SK-N-SH (cell line): ENCODE data around the gene QSER1. TPM values are rescaled to one million over a fixed set of nuclear protein-coding genes. Genes with fewer than 3 reads are reported as not detected.

Experiments used
- CTCF ChIA-PET: fragments of 300-600, 350-600 bp; formaldehyde crosslinking; extraction: SDS; loops from one replicate; lab custom pipeline; 2021; lab: Yijun Ruan, JAX
- POLR2A ChIA-PET: fragments of 350-600 bp; sonication (Branson Sonifier 250); formaldehyde crosslinking; extraction: SDS; loops from one replicate; lab custom pipeline; 2020; ENCODE audit warnings: antibody characterized with exemption, inconsistent platforms; lab: Yijun Ruan, JAX
- DNase-seq: peaks from one replicate; pipeline ENCODE4 v3.0.0; 2012
- H2AFZ ChIP-seq: fragments of 200-600 bp; sonication (generic); 2 replicates; pipeline ENCODE4 v1.8.1; 2016; ENCODE audit warnings: antibody characterized with exemption, mild to moderate bottlenecking, low read depth
- H3F3A ChIP-seq: fragments of 200-600 bp; sonication (generic); replicated peaks from 2 replicates; pipeline ENCODE3; 2016; ENCODE audit warnings: antibody characterized with exemption, mild to moderate bottlenecking; ENCODE audit not compliant: insufficient read depth
- H3K27ac ChIP-seq, 2 experiments: fragments of 200-500 bp in 1 of 2; fragments of 200-600 bp in 1 of 2; sonication (Bioruptor generic) in 1 of 2; sonication (generic), shearing (Covaris generic) in 1 of 2; 2 replicates each; pipeline versions ENCODE4 v1.5.1 to v1.6.1; 2014 to 2016; ENCODE audit warnings: low read depth in 2 of 2, inconsistent platforms in 1 of 2, low read length in 1 of 2, mild to moderate bottlenecking in 1 of 2, mixed read lengths in 1 of 2
- H3K27me3 ChIP-seq: fragments of 200-600 bp; sonication (generic), shearing (Covaris generic); 2 replicates; pipeline ENCODE4 v1.6.1; 2016; ENCODE audit warnings: mixed run types; ENCODE audit not compliant: insufficient read depth
- H3K36me3 ChIP-seq, 2 experiments: fragments of 200-500 bp in 1 of 2; fragments of 200-600 bp in 1 of 2; sonication (Bioruptor generic) in 1 of 2; sonication (generic) in 1 of 2; replicated peaks in 1 of 2; 2 replicates each; pipeline versions ENCODE3 to v1.5.1; 2014 to 2016; ENCODE audit warnings: low read length in 1 of 2, mild to moderate bottlenecking in 1 of 2; ENCODE audit not compliant: insufficient read depth in 2 of 2, control insufficient read depth in 1 of 2
- H3K4me1 ChIP-seq, 2 experiments: fragments of 200-500 bp in 1 of 2; fragments of 200-600 bp in 1 of 2; sonication (Bioruptor generic) in 1 of 2; sonication (generic), shearing (Covaris generic) in 1 of 2; 2 replicates each; pipeline versions ENCODE4 v1.5.1 to v1.6.1; 2014 to 2016; ENCODE audit warnings: low read depth in 1 of 2, low read length in 1 of 2, mixed run types in 1 of 2; ENCODE audit not compliant: insufficient read depth in 2 of 2, control insufficient read depth in 1 of 2
- H3K4me2 ChIP-seq: fragments of 200-600 bp; sonication (generic), shearing (Covaris generic); 2 replicates; pipeline ENCODE4 v1.6.1; 2017; ENCODE audit warnings: mixed run types
- H3K4me3 ChIP-seq, 2 experiments: fragments of 200-500 bp in 1 of 2; fragments of 200-600 bp in 1 of 2; sonication (Bioruptor generic) in 1 of 2; sonication (generic), shearing (Covaris generic) in 1 of 2; 2 replicates each; pipeline versions ENCODE4 v1.5.1 to v1.8.1; 2014 to 2016; ENCODE audit warnings: low read depth in 2 of 2, inconsistent platforms in 1 of 2, low read length in 1 of 2, mild to moderate bottlenecking in 1 of 2, mixed read lengths in 1 of 2, moderate library complexity in 1 of 2
- H3K79me2 ChIP-seq: fragments of 200-600 bp; sonication (generic); 2 replicates; pipeline ENCODE4 v1.8.1; 2017; ENCODE audit warnings: mild to moderate bottlenecking; ENCODE audit not compliant: insufficient read depth
- H3K9ac ChIP-seq: fragments of 200-600 bp; sonication (generic); 2 replicates; pipeline ENCODE4 v1.6.1; 2017; ENCODE audit warnings: mixed run types
- H3K9me2 ChIP-seq: fragments of 200-600 bp; sonication (generic); 2 replicates; pipeline ENCODE4 v1.6.1; 2017; ENCODE audit warnings: mixed run types
- H3K9me3 ChIP-seq: fragments of 200-600 bp; sonication (generic); 2 replicates; pipeline ENCODE4 v1.6.1; 2017; ENCODE audit warnings: mixed run types, mild to moderate bottlenecking, moderate library complexity
- H4K20me1 ChIP-seq: fragments of 200-600 bp; sonication (generic); 2 replicates; pipeline ENCODE4 v1.6.1; 2017; ENCODE audit warnings: mild to moderate bottlenecking, mixed run types; ENCODE audit not compliant: insufficient read depth
- CTCF ChIP-seq: fragments of 200-600 bp; sonication (generic); IDR thresholded peaks from 2 replicates; pipeline ENCODE4 v1.6.1; 2017; ENCODE audit warnings: antibody characterized with exemption, mild to moderate bottlenecking, moderate library complexity
- ELF1 ChIP-seq: IDR thresholded peaks from 2 replicates; pipeline ENCODE4 v1.4.0; 2012
- EP300 ChIP-seq, 2 experiments: IDR thresholded peaks; 2 replicates each; pipeline versions ENCODE4 v1.4.0 to v1.6.1; 2012; ENCODE audit warnings: borderline replicate concordance in 1 of 2, low read depth in 1 of 2, low read length in 1 of 2
- FOXM1 ChIP-seq: IDR thresholded peaks from 2 replicates; pipeline ENCODE4 v1.4.0; 2012; ENCODE audit warnings: low read depth, mild to moderate bottlenecking
- GABPA ChIP-seq: IDR thresholded peaks from 2 replicates; pipeline ENCODE4 v1.4.0; 2012; ENCODE audit warnings: low read depth, mild to moderate bottlenecking
- GATA2 ChIP-seq: sonication (generic); formaldehyde crosslinking; IDR thresholded peaks from 2 replicates; pipeline ENCODE4 v1.5.0; 2020; ENCODE audit warnings: mild to moderate bottlenecking, missing genetic modification reagents
- JUND ChIP-seq: IDR thresholded peaks from 2 replicates; pipeline ENCODE4 v1.4.0; 2012
- MEF2A ChIP-seq: IDR thresholded peaks from 2 replicates; pipeline ENCODE4 v1.4.0; 2012; ENCODE audit warnings: low read depth, borderline replicate concordance
- MXI1 ChIP-seq: IDR thresholded peaks from 2 replicates; pipeline ENCODE4 v1.6.1; 2012; ENCODE audit warnings: mild to moderate bottlenecking, low read depth, low read length, improper control_type of control experiment
- NRF1 ChIP-seq: IDR thresholded peaks from 2 replicates; pipeline ENCODE4 v1.6.1; 2012; ENCODE audit warnings: low read depth, mild to moderate bottlenecking, low read length
- POLR2AphosphoS5 ChIP-seq: IDR thresholded peaks from 2 replicates; pipeline ENCODE4 v1.6.1; 2012; ENCODE audit warnings: low read depth, low read length
- RFX5 ChIP-seq: IDR thresholded peaks from 2 replicates; pipeline ENCODE4 v1.6.1; 2012; ENCODE audit warnings: mild to moderate bottlenecking, improper control_type of control experiment, low read length
- RXRA ChIP-seq: IDR thresholded peaks from 2 replicates; pipeline ENCODE4 v1.4.0; 2012; ENCODE audit warnings: low read depth, mild to moderate bottlenecking, borderline replicate concordance
- SIN3A ChIP-seq: IDR thresholded peaks from 2 replicates; pipeline ENCODE4 v1.6.1; 2012; ENCODE audit warnings: low read depth, mild to moderate bottlenecking, low read length, moderate library complexity, borderline replicate concordance
- SMC3 ChIP-seq: IDR thresholded peaks from 2 replicates; pipeline ENCODE4 v1.6.1; 2012; ENCODE audit warnings: low read depth, low read length, improper control_type of control experiment
- TAF1 ChIP-seq: IDR thresholded peaks from 2 replicates; pipeline ENCODE4 v1.6.1; 2012; ENCODE audit warnings: low read depth, mild to moderate bottlenecking, low read length, moderate library complexity, borderline replicate concordance
- TCF12 ChIP-seq: IDR thresholded peaks from 2 replicates; pipeline ENCODE4 v1.4.0; 2012
- USF2 ChIP-seq: fragments of 150-350 bp; IDR thresholded peaks from 2 replicates; pipeline ENCODE4 v1.6.1; 2017; ENCODE audit warnings: antibody characterized with exemption, low read length, low read depth, borderline replicate concordance
- WGBS: methylation state at CpG from one replicate; pipeline ENCODE4 v1.1.6; 2017; ENCODE audit warnings: low lambda C conversion rate; 5-methylcytosine and 5-hydroxymethylcytosine counted together
- polyA plus RNA-seq, 3 experiments: library from polyadenylated mRNA; depleted of rRNA; stranded (reverse); fragments of >200 nt; gene quantifications; 2 replicates each; pipeline ENCODE4 v1.2.3, GENCODE V29; 2012
- TF ChIP-seq, protein P1 (sequence below): IDR thresholded peaks from 2 replicates; pipeline ENCODE4 v1.6.1; 2012; ENCODE audit warnings: mild to moderate bottlenecking, low read depth, low read length, moderate library complexity
- TF ChIP-seq, protein P2 (sequence below): IDR thresholded peaks from 2 replicates; pipeline ENCODE4 v1.4.0; 2012; ENCODE audit warnings: low read depth, borderline replicate concordance
- TF ChIP-seq, protein P3 (sequence below): IDR thresholded peaks from 2 replicates; pipeline ENCODE4 v1.4.0; 2012; ENCODE audit warnings: low read depth, borderline replicate concordance
- TF ChIP-seq, protein P4 (sequence below): IDR thresholded peaks from 2 replicates; pipeline ENCODE4; 2012
- TF ChIP-seq, protein P5 (sequence below): IDR thresholded peaks from 2 replicates; pipeline ENCODE4 v1.4.0; 2012; ENCODE audit warnings: low read depth

Gene QSER1
- polyA plus RNA-seq, 1 of the 3 experiments (the other 2 are of a cell fraction) = 4.2 TPM

DNA sequence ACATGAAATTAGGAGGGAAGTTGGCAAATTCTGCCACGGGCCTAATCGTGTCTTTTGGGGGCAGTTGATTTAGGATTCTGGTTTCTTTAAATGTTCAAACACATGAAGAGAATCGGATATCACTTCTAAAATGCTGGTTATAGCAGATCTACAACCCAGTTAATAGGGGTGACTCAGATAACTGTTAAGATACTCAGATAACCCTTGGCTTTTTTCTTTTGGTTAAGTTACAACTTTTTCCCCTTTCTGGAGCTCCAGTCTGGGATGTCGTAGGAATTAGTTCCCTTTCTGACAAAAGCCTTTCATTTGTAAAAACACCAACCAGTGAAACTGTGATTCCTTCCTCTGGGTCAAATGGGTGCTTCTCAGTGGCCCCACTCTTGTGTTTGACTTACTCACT, 124.0 kb downstream of the QSER1 start:
- DNase-seq = no peak
- Histone ChIP-seq H2AFZ (peak overlapping the region; percentile 70; the same call in 1 of the 2 replicates), H3K9me2 (no peaks in the 10 kb centered on the region), H3K36me3 (no peaks in the 10 kb centered on the region), H3K27me3 (no peaks in the 10 kb centered on the region), H4K20me1 (no peaks in the 10 kb centered on the region), H3K9me3 (no peaks in the 10 kb centered on the region), H3K79me2 (peaks cover 45% of the 10 kb centered on the region; the same call in 1 of the 2 replicates), H3K9ac (peak overlapping the region; percentile 41; the same call in 1 of the 2 replicates), H3K4me2 (peak overlapping the region; percentile 77), H3K27ac (peak overlapping the region; percentile 40 to 47; a peak in 3 of 4 replicates), H3K4me3 (peak overlapping the region; percentile 65 to 81; a peak in 3 of 4 replicates), H3F3A (peaks cover 20% of the 10 kb centered on the region), H3K4me1 (peaks cover 5 to 23% of the 10 kb centered on the region in 2 experiments; a peak in 3 of 4 replicates)
- 25% methylated on average over 4 of the region's 4 CpGs for WGBS
- ChIA-PET CTCF (interaction anchor here (0.5 to 2.7 kb wide), 4 partner anchors 11 to 193 kb away, joined by 3 to 14 read pairs (median 3); no protein-coding TSS in a partner anchor), POLR2A (interaction anchor here (1.7 kb wide), 1 partner anchor 23 kb away, joined by 6 read pairs; the partner anchor contains the start of gene TCP11L1)
- TF ChIP-seq ELF1 (no peak), EP300 (IDR thresholded peaks at IDR 0.05; ENCODE audit: borderline replicate concordance in 1 of 2, low read depth in 1 of 2, low read length in 1 of 2) (peak in 1 of 2 experiments; percentile 49; a peak in 1 of 4 replicates), NRF1 (no peak), MEF2A (no peak), SIN3A (no peak), RFX5 (no peak), FOXM1 (no peak), MXI1 (no peak), POLR2AphosphoS5 (0 out of 2 replicates have a peak, but pooled peaks have one; percentile 10), TCF12 (no peak; the same call in none of the 2 replicates), GABPA (no peak), GATA2 (no peak), RXRA (no peak), USF2 (no peak), TAF1 (no peak), SMC3 (no peak), CTCF (no peak), JUND (peak; percentile 33; the same call in 1 of the 2 replicates)
- TF ChIP-seq, protein P1, sequence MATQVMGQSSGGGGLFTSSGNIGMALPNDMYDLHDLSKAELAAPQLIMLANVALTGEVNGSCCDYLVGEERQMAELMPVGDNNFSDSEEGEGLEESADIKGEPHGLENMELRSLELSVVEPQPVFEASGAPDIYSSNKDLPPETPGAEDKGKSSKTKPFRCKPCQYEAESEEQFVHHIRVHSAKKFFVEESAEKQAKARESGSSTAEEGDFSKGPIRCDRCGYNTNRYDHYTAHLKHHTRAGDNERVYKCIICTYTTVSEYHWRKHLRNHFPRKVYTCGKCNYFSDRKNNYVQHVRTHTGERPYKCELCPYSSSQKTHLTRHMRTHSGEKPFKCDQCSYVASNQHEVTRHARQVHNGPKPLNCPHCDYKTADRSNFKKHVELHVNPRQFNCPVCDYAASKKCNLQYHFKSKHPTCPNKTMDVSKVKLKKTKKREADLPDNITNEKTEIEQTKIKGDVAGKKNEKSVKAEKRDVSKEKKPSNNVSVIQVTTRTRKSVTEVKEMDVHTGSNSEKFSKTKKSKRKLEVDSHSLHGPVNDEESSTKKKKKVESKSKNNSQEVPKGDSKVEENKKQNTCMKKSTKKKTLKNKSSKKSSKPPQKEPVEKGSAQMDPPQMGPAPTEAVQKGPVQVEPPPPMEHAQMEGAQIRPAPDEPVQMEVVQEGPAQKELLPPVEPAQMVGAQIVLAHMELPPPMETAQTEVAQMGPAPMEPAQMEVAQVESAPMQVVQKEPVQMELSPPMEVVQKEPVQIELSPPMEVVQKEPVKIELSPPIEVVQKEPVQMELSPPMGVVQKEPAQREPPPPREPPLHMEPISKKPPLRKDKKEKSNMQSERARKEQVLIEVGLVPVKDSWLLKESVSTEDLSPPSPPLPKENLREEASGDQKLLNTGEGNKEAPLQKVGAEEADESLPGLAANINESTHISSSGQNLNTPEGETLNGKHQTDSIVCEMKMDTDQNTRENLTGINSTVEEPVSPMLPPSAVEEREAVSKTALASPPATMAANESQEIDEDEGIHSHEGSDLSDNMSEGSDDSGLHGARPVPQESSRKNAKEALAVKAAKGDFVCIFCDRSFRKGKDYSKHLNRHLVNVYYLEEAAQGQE = no peak
- TF ChIP-seq, protein P2, sequence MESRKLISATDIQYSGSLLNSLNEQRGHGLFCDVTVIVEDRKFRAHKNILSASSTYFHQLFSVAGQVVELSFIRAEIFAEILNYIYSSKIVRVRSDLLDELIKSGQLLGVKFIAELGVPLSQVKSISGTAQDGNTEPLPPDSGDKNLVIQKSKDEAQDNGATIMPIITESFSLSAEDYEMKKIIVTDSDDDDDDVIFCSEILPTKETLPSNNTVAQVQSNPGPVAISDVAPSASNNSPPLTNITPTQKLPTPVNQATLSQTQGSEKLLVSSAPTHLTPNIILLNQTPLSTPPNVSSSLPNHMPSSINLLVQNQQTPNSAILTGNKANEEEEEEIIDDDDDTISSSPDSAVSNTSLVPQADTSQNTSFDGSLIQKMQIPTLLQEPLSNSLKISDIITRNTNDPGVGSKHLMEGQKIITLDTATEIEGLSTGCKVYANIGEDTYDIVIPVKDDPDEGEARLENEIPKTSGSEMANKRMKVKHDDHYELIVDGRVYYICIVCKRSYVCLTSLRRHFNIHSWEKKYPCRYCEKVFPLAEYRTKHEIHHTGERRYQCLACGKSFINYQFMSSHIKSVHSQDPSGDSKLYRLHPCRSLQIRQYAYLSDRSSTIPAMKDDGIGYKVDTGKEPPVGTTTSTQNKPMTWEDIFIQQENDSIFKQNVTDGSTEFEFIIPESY = no peak
- TF ChIP-seq, protein P3, sequence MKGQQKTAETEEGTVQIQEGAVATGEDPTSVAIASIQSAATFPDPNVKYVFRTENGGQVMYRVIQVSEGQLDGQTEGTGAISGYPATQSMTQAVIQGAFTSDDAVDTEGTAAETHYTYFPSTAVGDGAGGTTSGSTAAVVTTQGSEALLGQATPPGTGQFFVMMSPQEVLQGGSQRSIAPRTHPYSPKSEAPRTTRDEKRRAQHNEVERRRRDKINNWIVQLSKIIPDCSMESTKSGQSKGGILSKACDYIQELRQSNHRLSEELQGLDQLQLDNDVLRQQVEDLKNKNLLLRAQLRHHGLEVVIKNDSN = no peak
- TF ChIP-seq, protein P4, sequence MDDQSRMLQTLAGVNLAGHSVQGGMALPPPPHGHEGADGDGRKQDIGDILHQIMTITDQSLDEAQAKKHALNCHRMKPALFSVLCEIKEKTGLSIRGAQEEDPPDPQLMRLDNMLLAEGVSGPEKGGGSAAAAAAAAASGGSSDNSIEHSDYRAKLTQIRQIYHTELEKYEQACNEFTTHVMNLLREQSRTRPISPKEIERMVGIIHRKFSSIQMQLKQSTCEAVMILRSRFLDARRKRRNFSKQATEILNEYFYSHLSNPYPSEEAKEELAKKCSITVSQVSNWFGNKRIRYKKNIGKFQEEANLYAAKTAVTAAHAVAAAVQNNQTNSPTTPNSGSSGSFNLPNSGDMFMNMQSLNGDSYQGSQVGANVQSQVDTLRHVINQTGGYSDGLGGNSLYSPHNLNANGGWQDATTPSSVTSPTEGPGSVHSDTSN = peak; percentile 22; the same call in 1 of the 2 replicates
- TF ChIP-seq, protein P5, sequence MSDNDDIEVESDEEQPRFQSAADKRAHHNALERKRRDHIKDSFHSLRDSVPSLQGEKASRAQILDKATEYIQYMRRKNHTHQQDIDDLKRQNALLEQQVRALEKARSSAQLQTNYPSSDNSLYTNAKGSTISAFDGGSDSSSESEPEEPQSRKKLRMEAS = no peak
